ENCODE data around the gene CES2.
"Not testable (repeated sequence)": the region's sequence is repeated elsewhere in the genome, so short reads cannot be mapped to it uniquely, and the experiment has no call there.

CES2 gene

GRCh38 chr16:66983033-66983432 lies 47.7 kb downstream of the CES2 start:
- DNase-seq: no peak

- peak; percentile 19 for DNase-seq
These were observed 49.6 kb downstream of the CES2 start for GRCh38 chr16:66984892-66985311.

- DNase-seq: no peak
These were observed 51.2 kb downstream of the CES2 start for GRCh38 chr16:66986559-66986958.

GRCh38 chr16:66988197-66988788 lies 53.0 kb downstream of the CES2 start, which contains the start of gene CES4A:
TSS of gene CES4A (plus strand) at chr16:66988589. CDS start at chr16:66988773, 184 bp downstream.
- DNase-seq: no peak

GRCh38 chr16:66991545-66992077 lies 56.3 kb downstream of the CES2 start:
- DNase-seq: no peak

GRCh38 chr16:66993558-66993957 lies 58.2 kb downstream of the CES2 start:
- DNase-seq: not testable (repeated sequence)
